ENCODE data around the gene RNF151.
"Not testable (repeated sequence)": the region's sequence is repeated elsewhere in the genome, so short reads cannot be mapped to it uniquely, and the experiment has no call there.

DNA sequence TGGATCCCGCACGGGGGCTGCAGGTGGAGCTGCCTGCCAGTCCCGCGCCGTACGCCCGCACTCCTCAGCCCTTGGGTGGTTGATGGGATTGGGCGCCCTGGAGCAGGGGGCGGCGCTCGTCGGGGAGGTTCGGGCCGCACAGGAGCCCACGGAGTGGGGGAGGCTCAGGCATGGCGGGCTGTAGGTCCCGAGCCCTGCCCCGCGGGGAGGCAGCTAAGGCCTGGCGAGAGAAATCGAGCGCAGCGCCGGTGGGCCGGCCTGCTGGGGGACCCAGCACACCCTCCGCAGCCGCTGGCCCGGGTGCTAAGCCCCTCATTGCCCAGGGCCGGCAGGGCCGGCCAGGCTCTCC is 8.5 kb upstream of the RNF151 start:
- TF ChIP-seq CTCF (IDR thresholded peaks at IDR 0.05); POLR2A (IDR thresholded peaks at IDR 0.05); POLR2AphosphoS5 (IDR thresholded peaks at IDR 0.05); EP300 (IDR thresholded peaks at IDR 0.05; ENCODE audit: low read depth): not testable (repeated sequence)

All from transverse colon (tissue), 4 donors.